CMK (cell line): ENCODE data around the gene NTSR1.

Experiments
- DNase-seq: peaks from one replicate; pipeline ENCODE4 v3.0.0-alpha.2; 2010; ENCODE audit warnings: low read depth

Gene NTSR1

DNA sequence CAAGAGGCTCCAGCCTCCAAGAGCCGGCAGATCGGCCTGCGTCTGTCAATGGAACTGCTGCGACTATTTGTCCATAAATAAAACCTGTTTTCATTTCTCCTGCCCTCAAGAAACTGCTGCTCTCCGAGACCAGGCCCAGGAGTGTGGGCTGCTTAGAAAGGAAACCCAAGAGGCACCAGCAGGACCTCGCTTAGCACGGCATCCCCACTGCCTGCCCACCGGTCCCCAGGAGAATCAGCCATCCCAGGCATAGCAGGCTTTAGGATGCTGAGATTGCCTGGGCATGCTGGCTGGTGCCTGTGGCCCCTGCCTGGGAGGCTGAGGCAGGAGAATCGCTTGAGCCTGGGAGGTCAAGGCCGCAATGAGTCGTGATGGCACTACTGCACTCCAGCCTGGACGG lies 17.6 kb downstream of the NTSR1 start:
- no peak for DNase-seq

DNA sequence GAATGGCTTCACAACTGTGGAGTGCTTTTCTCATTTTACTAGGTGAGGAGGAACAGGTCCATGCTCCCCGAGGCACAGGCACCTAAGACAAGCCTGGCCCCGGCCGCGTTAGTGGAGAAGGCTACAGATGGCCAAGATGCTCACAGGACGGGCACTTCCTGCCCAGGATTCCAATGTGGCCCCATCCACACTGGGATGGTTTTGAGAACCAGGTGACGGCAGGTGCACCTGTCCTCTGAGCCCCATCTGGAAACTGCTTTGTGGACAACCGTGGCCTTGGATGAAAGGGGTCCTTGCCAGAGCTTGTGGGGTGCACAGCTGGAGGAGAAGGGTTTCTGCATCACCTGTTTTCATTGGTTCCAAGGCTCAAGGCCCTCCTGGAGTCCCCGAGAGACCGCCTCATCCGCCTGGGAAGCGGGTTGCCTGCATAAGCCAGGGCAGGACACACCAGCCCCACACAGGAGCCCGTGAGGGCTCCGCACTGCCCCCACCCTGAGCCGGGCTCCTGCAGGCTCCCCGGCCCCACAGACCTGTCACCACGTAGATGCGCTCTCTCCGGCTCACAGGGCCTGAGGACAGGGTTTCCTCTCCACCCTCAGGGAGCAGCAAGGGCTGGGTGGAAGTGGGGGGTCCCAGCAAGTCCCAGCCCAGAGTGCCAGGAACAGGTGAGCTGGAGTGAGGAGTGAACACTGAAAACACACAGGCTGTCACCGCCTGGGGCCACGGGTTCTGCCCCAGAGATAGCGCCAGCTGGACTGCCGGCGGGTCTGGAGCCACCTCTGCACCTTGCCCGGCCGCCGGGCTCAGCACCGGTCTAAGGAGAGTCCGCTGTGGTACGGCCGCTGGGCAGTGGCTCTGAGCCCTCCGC lies 18.3 kb downstream of the NTSR1 start:
- DNase-seq, result no peak

DNA sequence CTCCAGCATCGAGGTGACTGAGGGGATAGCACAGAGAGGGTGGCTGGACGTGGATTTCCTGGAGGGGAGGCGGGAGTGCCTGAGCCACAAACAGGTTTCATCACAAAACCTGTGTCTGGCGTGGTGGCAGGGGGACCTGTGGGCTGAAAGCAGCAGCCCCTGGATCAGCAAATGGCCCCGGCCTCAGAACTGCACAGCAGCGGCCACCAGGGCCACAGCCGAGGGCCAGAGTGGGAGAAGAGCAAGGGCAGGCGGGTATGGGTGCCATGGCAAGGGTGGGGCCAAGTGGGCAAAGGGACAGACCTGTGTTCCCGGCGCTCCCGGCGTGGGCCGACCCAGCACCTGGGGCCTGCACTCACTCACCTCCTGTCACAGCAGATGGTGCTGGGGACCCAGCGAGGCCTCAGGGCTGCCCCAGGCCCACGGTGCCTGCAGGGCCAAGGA lies 19.0 kb downstream of the NTSR1 start:
- DNase-seq, result no peak

DNA sequence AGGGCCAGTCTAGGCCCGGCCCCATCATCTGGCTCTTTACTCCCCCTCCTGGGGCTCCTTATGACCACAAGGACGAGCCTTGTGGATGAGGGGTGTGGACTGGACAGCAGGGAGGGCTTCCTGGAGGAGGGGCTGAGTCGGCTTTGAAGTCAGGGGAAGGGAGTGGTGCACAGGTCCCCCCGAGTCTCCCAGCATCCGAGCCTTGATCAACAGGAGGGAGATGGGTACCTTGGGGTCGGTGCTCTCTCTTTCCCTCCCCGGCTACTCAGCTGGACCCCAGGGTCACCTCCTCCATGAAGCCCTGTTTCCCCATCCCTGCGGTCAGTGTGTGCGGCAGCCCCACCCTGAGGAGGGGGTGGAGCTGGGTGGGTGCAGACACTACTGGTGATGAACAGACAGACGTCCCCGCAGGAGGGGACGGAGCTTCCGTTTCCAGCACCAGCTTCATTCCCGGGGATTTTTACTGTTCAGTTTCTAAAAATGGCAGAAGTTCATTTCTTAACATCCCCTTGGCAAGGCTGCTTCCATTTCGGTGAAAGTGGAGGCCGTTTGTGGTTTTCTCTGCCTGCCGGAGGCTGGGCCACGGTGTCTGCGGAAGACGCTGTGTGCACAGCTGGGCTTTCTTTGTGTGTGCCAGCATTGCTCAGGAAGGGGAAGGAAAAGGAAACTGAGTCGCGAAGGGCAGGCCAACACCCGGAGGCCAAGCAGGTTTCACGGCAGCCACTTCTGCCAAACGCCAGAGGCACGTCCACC lies 19.6 kb downstream of the NTSR1 start:
- DNase-seq, result peak; percentile 50

DNA sequence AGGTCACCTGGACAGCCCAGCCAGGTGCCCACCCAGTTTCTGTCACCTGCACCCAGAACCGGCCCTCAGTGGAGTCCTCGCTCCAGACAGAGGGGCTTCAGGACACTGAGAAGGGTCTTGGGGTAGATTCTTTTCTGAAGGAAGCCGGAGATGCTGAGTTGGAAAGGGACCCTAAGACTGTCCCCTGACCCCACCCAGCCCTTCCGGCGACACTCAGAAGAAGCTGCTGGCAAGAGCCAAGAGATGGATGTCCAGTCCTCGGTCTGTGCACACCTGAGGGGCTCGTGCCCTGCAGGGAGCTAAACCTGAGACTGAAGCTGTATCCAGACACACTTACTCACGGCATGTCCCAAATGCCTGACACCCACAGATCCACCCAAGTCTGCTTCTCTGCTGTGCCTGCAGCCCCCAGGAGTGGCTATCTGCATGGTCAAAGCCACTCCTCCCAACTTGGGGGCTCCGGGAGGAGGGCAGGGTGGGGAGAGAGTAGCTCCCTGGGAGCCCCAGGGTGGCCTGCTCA lies 20.2 kb downstream of the NTSR1 start:
- no peak for DNase-seq

DNA sequence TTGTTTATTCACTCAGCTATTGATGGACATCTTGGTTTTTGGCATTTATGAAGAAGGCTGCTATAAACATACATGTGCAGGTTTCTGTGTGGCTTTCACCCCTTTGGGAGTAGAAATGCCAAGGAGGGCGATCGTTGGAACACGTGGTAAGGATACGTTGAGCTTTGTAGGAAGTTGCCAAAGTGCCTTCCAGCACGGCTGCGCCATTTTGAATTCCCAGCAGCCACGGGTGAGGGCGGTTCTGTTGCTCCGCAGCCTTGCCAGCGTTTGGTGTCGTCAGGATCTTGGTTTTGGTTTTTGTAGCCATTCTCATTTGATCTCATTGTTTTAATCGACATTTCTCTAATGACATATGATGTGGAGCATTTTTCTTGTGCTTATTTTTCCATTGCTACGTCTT lies 21.8 kb downstream of the NTSR1 start:
- no peak for DNase-seq

DNA sequence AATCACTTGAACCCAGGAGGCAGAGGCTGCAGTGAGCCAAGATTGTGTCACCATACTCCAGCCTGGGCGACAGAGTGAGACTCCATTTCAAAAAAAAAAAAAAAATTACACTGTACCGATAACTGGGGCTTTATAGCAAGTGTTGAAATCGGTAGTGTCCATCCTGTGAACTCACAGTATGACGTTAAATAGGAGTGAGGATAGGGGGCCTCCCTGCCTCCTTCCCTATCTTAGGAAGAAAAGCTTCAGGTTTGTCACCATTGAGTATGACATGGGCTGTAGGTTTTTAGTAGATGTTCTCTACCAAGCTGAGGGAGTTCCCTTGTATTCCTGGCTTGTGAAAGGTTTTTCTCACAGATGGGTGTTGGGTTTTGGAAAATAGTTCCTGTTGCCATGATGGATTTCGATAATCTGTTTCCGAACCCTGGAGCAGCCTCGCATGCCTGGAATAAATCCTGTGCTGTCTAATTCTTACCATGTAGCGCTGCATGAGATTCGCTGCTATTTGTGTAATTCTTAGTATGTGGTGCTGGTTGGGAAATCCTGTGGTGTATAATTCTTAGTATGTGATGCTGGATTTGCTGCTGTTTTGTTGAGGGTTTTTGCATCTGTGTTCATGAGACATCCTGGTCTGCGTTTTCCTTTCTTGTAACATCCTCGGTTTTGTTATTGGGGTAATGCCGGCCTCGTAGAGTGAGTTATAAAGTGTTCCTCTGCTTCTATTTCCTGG lies 23.6 kb downstream of the NTSR1 start:
- DNase-seq, result no peak

DNA sequence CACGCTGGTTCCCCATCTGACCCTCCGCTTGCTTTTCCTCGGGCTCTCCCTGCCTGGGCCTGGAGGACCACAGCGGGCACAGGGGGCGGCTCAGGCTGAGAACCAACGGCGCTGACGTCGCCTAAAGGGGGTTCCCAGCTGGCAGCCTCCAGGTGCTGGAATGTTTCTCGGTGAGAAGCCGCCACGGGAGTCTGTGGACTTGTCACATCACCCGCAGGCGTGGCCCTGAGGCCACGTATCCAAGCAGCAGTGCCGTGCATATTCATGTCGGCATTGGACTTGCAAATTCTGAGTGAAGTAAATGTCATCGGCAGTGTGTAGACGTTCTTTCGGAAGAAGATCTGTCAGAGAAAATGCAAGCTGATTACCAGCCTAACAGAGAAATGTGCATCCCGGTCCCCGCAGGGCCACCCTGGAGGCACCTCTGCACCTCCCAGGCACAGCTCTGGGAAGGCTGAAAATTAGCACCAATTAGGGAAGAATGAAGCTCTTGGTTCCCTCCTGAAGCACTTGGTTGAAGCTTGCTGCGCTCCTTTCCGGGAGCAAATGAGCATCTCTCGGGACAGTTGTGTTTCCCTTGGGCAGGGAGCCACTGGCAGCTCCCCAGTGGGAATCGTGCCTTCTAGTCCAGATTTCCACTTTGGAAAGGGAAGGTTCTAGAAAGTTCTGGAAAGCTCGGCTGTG lies 24.3 kb downstream of the NTSR1 start:
- no peak for DNase-seq

DNA sequence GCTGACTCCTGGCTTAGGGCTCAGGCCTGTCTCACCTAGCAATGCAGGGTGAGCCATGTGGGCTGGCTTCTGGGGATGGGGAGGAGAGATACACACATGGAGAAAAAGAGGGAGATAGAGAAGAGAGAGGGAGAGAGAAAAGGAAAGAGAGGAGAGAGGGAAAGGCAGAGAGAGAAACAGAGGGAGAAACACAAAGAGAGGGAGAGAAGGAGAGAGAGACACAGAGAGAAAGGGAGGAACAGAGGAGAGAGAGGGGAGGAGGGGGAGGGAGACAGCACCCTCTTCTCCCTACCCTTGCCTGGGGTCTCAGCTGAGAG lies 24.8 kb downstream of the NTSR1 start:
- no peak for DNase-seq

DNA sequence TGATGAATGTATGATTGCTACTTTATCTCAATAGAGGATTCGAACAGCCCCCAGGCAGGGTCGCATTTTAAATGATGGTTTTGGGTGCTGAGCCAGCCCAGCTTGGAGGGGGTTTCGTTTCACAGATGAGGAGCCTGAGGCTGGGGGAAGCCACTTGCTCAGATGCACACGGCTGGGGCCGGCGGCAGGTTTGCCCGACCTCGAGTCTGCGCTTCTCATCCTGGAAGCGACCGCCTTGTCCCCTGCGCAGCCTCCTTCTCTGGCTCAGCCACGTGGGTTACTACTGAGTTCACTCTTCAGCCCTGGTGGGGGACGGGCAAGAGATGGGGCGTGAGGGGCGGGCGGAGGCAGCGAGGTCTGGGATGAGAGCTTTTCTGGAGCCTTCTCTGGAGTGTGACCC lies 25.3 kb downstream of the NTSR1 start:
- DNase-seq, result no peak

DNA sequence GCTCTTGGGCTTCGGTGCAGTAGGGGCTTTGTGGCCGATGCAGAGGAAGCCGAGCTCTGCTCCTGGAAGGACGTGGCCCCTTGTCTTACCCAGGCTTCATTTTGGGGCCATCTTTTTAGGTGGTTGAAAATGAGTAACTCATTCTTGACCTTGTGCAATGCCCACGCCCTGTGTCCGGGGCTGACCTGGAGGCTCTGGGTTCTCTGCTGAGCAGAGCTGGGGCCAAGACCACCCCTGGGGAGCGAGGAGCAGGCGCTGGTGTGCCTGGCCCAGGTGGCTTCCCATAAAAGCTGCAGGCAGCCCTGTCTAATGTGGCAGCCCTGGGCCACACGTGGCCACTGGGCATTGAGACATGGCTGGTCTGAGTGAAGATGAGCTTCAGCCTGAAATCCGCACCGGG lies 25.7 kb downstream of the NTSR1 start:
- DNase-seq, result no peak

DNA sequence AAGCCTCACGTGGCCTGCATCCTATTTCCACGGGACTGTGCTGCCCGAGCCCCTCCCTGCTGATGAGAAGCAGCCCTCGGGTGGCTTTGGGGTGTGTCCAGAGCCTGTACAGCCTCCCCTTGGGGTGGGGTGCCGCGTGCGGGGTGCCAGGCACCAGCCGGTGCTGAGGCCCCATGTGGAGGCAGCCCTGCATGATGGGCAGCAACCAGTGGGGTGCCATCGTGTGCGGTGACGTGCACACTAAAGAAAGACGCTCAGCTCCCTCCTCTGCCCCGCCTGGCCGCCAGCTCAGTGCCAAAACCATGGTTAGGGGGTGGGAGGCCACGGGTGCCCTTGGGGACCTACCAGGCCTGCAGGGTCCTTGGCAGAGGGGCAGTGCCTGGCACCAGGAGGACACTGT lies 26.2 kb downstream of the NTSR1 start:
- DNase-seq, result no peak

DNA sequence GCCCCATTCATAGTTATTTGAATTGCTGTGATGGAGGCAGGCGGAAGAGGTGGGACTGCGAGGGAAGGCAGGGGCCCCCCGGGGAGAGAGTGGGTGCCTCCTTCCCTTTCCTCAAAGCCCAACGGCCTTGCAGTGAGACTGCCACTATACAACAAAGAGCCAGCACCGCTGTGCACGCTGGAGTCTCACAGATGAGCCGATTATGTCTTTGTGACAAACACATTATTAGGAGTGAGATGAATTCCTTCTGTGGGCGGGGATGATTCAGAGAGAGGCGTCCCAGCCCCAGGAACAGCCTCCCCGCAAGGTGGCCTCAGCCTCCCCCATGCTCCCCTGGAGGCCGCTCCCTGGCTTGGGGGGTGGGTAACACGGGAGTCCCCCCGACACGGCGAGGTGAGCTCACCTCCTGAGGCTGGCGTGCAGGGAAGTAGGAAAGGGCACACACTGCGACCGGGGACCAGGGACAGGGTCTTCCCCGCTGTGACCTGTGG lies 26.7 kb downstream of the NTSR1 start:
- DNase-seq, result no peak

DNA sequence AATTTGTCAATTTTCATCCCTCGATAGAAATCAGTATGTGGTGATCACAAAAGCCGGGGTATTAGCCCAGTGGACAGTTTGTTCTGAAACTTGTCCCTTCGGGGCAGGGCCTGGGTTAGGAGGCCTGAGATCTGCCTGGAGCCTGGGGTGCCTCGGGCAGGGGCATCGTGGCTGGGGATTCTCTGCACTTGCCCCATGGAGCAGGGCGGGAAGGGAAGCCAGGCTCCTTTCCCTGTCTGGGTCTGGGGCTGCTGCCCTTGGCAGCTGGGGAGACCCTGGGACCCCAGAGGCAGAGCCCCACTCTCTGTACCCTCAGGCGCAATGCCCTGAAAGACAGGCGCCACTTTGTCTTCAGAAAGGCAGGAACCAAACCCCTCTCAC lies 27.4 kb downstream of the NTSR1 start:
- no peak for DNase-seq

DNA sequence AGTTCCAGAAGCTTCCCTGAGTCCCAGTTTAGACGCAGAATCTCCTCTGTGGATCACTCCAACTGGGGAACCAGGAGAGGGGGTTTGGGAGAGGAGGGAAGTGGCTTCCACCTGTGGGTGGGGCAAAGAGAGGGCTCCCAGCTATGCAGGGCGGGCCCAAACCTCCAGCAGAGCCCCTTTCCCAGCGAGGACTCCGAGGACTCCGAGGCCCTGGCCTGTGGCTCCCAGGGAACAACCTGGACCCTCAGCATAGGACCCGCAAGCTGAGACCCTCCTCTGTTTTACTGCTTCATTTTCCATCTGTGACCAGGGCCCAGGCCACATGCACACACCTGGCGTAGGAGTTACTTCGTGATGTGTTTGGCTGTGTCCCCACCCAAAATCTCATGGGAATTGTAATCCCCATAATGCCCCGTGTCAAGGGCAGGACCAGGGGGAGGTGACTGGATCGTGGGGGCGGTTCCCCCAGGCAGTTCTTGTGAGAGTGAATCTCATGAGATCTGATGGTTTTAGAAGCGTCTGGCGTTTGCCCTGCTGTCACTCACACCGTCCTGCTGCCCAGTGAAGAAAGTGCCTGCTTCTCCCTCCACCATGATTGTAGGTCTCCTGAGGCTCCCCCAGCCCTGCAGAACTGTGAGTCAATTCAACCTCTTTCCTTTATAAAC lies 27.9 kb downstream of the NTSR1 start:
- no peak for DNase-seq

DNA sequence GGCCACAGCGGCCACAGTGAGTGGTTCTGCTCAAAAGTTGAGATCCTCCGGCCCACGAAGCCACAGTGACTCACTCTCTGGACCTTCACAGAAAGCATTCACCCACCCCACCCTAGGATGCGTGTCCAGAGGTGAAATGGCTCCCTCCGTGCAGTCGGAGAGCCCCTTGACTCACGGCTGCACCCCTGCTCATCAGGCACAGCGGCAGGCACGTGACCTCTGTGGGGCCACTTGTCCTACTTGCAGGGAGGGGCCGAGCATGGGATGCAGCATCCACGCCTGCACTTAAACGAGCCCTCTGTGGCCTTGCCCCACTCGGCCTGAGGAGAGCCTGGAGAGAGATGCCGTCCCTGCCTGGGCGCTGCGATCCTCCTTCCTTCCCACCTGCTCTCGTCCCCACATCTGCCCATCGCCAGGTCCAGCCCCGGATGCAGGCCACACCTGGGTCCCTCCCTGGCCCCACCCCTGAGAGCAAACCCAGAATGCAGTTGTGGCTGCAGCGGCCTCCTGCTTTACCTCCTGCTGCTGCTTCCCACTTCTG lies 28.7 kb downstream of the NTSR1 start:
- DNase-seq, result no peak

DNA sequence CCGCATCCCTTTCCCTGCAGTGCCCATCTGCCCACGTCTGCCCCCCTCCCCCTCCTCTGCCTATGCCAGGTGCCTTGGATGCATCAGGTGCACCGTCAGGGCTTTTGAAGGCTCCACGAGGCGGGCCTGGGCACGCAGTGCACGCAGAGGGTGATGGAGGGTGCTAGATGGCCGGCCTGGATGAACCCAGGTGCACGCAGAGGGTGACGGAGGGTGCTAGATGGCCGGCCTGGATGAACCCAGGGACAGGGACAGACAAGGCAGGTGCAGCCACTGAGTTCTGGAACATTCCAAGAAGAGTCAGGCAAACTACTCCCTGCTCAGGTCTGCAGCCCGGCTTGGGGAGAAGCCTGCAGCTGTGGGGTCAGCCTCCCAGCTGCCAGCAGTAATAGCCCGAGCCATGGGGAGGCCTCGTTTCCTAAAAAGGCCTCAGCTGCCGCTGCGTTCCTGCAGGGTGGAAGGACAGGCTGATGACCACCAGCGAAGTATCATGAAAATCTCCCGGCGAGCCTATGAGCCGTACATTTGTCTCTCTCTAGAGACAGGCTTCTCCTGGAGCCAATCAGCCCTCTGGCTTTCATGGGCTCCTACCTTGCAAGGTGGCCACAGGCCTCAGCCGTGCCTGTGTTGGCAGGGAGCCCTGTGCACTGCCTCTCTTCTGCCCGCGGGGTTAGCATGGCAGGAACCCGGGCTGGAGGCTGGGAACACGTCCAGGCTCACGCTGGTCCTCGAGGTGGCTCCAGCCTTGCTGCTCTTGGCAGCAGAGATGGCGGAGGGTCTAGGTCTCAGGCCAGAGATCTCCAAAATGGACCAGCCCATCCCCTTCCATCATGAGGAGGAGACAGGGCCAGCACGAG lies 29.6 kb downstream of the NTSR1 start:
- DNase-seq, result no peak

DNA sequence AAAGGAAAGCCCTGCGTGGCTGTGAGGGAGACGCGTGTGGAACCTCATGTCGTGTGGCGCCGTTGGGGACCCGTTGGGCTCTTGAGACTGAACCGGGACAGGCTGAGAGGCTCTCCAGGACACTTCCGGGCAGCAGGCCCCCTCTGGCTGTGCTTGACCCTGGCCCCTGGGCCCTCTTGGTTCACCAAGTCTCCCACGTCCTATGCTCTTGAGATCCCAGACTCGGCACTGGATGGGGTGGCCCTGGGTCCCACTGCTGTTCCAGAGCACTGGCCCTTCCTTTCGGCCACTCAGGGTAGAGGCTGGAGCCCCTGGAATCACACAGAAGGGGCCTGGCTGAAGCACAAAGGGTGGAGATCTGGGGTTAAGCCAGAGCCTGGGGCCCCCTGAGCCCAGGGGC lies 30.4 kb downstream of the NTSR1 start:
- DNase-seq, result no peak

DNA sequence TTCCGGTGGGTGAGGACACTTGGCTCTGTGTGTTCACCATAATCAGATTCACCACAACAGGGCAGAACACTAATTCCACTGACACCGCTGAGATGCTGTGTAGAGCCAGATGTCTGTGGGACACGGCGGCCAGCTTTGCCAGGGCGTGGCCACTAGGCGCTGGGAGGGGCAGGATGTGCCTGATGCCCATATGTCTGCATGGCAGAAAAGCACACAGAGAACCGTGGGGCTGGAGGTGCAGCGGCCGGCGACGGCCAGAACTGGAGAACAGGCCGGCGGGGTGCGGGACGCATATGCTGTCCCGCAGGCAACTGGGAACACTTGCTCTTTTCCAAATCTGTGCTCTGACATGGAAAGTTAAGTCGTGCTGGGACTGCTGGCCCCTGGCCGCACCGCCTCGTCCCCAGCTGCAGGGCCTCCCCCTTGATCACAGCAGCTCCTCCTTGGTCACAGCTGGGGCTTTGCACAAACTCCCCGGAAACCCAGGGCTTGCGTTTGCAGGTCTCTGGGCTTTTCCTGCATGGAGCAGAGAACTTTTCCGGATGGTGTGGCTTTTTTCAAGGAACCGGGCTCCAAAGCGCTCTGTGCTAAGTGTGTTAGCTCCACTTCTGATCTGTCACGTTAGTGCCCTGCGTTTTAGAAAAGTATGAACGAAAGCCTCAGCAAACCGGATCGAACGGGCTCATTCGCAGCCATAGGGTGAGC lies 31.1 kb downstream of the NTSR1 start:
- no peak for DNase-seq
